Activated naive CD8-positive, alpha-beta T cell treated with anti-CD3 and anti-CD28 coated beads, Interleukin-2, amount 50 U/mL, for 24 hours (primary cell): ENCODE results near the gene ZNF205.
"Not testable (repeated sequence)": the region's sequence is repeated elsewhere in the genome, so short reads cannot be mapped to it uniquely, and the experiment has no call there.

Experiments
- ATAC-seq: fragments of 150-1000 bp; cut with Tn5 transposase; one replicate; pipeline ENCODE4 v1.10.0; 2021
- DNase-seq: peaks from one replicate; pipeline ENCODE4 v3.0.0; 2021
- H3K27ac Mint-ChIP-seq: one replicate; pipeline ENCODE4 v1.8.0; 2021; ENCODE audit warnings: mild to moderate bottlenecking, mixed read lengths
- H3K27me3 Mint-ChIP-seq: one replicate; pipeline ENCODE4 v1.8.0; 2021; ENCODE audit warnings: mixed read lengths
- H3K36me3 Mint-ChIP-seq: one replicate; pipeline ENCODE4 v1.8.0; 2021; ENCODE audit warnings: low read depth, mixed read lengths
- H3K4me1 Mint-ChIP-seq: one replicate; pipeline ENCODE4 v1.8.0; 2021; ENCODE audit warnings: mixed read lengths
- H3K4me3 Mint-ChIP-seq: one replicate; pipeline ENCODE4 v1.8.0; 2021; ENCODE audit warnings: mild to moderate bottlenecking, moderate library complexity, mixed read lengths
- H3K9me3 Mint-ChIP-seq: one replicate; pipeline ENCODE4 v1.8.0; 2021; ENCODE audit warnings: mixed read lengths

ZNF205 gene

DNA sequence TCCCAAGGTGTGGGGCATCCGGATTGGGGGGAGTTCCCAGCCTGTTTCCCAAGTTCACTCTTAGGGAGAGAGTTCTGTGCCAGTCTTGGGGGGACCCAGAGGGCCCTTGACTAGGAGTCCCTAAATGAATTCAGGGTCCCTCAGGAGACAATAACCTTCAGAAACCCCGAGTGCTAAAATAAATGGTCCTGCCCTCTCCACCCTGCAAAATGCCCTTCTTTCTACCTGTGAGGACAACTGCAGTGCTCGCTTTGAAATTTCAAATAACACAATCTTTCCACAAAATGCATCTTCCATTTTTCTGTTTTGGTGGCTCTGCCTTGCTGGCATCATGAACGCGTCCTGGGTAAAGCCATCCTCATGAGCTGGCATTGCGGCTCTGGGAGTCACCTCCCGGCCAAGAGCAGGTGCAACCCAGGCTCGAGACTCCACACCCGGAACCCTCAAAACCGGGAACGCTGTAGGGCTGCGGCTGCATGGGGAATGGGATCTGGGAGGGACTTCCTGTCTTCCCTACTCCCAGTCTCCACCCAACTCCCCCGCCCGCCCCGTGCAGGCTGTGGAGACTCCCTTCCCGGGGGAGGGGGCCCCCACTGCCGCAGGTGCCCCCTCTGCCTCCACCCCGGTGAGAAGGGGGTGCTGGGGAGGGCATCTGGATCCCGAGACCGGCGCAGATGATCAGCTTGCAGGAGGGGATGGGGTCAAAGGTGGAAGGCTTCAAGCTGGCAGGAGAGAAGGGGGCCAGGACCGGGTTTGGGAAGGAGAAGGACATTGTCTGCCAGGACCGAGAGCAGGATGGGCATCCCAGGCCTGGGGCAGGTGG is at the start of gene ZNF205:
Gene ZNF205 (plus strand): TSS at position 529 of the 823 bp plus-strand sequence. CDS start 845 bp downstream, outside the sequence.
- peaks cover 2% of the 10 kb centered on the region for H3K4me1 Mint-ChIP-seq
- DNase-seq (no peak), ATAC-seq (no peak)
- no peaks in the 10 kb centered on the region for H3K9me3 Mint-ChIP-seq
- no peak within 1 kb of the TSS for H3K4me3 Mint-ChIP-seq
- peaks cover 2% of the 10 kb centered on the region for H3K27me3 Mint-ChIP-seq
- H3K36me3 Mint-ChIP-seq = no peaks in the 10 kb centered on the region
- no peak within 1 kb of the TSS for H3K27ac Mint-ChIP-seq

DNA sequence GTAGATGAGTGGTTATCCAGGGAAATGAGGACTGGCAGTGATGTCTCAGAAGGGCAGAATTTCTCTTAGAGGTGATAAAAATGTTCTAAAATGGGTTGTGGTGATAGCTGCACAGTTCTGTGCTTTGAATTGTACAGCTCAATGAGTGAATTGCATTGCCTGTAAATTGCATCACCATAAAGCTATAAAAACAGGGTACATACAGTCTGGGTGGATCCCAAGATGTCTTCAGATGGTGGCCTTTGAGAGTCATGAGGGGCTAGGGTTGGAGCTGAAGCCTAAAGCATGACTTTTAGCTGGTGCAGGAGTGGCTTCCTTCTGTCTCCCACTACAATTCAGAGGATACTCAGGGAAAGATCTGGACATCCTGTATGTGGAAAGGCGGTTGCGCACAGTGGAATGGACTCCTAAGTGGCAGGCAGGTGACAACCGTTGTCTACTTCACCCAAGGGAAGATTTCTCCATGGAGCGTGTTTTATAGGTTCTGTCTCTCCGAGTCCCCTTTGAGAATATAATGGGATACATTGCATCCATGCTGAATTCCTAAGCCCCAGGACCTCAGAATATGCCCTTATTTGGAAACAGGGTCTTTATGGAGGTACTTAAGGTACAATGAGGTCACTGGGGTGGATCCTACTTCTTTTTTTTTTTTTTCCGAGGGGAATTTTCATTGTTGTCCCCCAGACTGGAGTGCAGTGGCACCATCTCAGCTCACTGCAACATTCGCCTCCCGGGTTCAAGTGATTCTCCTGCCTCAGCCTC is 48.6 kb upstream of the ZNF205 start:
- H3K9me3 Mint-ChIP-seq = no peaks in the 10 kb centered on the region
- H3K4me3 Mint-ChIP-seq = no peak overlapping the region

DNA sequence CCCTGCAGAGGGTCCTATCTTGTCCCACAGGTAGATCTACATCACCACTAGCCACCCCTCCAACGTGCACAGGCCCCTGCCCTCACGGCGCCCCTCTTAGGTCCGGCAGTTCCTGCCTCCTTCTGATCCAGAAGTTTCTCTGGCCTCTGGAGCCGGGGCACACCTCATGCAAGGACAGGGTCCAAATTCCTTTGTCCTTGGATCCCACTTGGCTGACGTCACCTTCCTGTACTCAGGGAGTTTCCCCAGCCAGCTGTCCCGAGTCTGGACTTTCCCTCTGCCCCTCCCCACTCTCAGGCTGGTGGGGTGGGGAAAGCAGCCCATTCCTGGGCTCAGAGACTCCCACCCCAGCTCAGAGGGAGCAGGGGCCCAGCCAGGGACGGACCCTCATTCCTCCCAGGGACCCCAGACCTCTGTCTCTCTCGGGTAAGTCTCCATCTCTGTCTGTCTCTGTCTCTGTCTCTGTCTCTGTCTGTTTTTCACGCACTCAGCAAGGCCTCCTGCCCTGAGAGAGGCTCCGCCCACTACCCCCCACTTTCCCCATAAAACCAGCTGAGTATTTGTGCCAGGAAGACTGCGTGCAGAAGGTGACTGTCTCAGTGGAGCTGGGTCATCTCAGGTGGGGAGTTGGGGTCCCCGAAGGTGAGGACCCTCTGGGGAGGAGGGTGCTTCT is 47.2 kb upstream of the ZNF205 start, which contains the start of gene IL32:
Gene IL32 (plus strand): TSS at position 572 of the 673 bp plus-strand sequence. CDS start 172 bp downstream, outside the sequence.
- Mint-ChIP-seq H3K27ac (peak within 1 kb of the TSS; percentile 100), H3K9me3 (no peaks in the 10 kb centered on the region), H3K36me3 (peaks cover 39% of the 10 kb centered on the region), H3K27me3 (no peaks in the 10 kb centered on the region), H3K4me1 (peaks cover 63% of the 10 kb centered on the region), H3K4me3 (peak within 1 kb of the TSS; percentile 100)
- DNase-seq (peak; percentile 76), ATAC-seq (peak; percentile 48)

More for the DNA sequence above, 48.6 kb upstream of the ZNF205 start:
- DNase-seq = no peak
- H3K36me3 Mint-ChIP-seq = peaks cover 29% of the 10 kb centered on the region
- H3K4me1 Mint-ChIP-seq = peaks cover 60% of the 10 kb centered on the region
- no peak for ATAC-seq
- no peaks in the 10 kb centered on the region for H3K27me3 Mint-ChIP-seq
- peak overlapping the region; percentile 100 for H3K27ac Mint-ChIP-seq

DNA sequence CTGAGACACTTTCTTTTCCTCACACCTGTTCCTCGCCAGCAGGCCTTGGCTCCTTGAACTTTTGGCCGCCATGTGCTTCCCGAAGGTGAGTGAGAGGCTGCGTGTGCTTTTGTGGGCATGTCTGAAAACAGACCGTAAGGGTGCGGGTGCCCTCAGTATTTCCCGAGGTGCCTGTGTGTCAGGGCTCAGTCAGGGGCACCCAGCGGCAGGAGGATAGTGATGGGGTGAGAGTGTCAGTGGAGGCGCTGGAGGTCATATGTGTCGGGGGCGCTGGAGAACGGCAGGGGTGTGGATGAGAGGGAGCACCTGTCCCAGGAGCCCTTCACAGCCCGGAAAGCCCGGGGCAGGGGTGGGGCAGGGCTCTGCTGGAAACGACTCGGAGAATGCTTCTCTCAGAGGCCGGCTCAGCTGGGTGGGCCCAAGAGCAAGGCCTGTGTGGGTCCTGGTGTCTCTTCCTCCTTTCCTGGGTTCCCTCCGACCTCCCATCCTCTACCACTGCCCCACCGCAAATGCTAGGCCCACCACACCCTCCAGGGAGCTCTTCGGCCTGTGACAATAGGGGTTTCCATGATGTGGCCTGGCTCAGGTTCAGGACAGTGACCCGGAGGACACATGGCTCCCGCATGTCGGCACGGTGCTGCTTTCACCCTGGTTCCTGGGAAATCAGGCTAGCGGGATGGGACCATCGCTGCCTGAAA is 46.5 kb upstream of the ZNF205 start:
- Mint-ChIP-seq H3K36me3 (peaks cover 41% of the 10 kb centered on the region), H3K4me3 (peak overlapping the region; percentile 100)

DNA sequence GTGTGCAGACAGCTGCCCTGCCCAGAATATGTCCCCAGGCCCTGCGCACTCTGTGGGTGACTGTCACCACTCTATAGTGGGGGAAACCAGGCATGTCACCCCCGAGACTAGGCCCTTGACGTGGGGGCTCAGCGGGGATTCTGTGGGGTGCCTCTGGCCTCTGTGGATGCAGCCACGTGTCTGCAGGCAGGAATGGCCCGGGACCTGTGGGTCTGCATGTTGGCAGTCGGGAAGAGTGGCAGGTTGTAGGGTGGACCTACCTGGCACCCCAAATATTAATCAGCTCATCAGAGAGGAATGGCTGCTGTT is 46.0 kb upstream of the ZNF205 start:
- Mint-ChIP-seq H3K9me3 (no peaks in the 10 kb centered on the region), H3K27me3 (no peaks in the 10 kb centered on the region), H3K4me1 (peaks cover 64% of the 10 kb centered on the region), H3K4me3 (peak overlapping the region; percentile 100), H3K27ac (peak overlapping the region; percentile 100), H3K36me3 (peaks cover 41% of the 10 kb centered on the region)
- no peak for DNase-seq
- ATAC-seq = no peak

More for the DNA sequence above, 46.5 kb upstream of the ZNF205 start:
- peak overlapping the region; percentile 100 for H3K27ac Mint-ChIP-seq
- H3K4me1 Mint-ChIP-seq = peaks cover 61% of the 10 kb centered on the region
- H3K27me3 Mint-ChIP-seq = no peaks in the 10 kb centered on the region
- peak; percentile 45 for DNase-seq
- ATAC-seq = peak; percentile 29
- no peaks in the 10 kb centered on the region for H3K9me3 Mint-ChIP-seq

DNA sequence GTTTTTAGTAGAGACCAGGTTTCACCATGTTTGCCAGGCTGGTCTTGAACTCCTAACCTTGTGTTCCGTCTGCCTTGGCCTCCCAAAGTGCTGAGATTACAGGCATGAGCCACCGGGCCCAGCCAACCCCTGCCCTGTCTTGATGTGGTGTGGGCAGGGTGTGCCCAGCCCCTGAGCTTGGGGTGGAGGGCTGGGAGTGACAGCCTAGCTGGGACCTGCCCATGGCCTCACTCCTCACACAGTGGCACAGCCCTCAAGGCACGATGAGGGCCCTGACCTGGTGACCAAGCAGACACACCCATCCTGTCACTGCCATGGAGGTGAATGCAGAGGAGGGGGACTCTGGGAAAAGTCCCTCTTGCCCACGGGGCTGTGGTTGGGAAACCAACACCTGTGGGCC is 43.9 kb upstream of the ZNF205 start:
- H3K4me1 Mint-ChIP-seq = peaks cover 62% of the 10 kb centered on the region
- peak overlapping the region; percentile 96 for H3K27ac Mint-ChIP-seq
- no peak for ATAC-seq
- H3K27me3 Mint-ChIP-seq = no peaks in the 10 kb centered on the region
- no peak for DNase-seq
- H3K4me3 Mint-ChIP-seq = peak overlapping the region; percentile 100
- no peaks in the 10 kb centered on the region for H3K9me3 Mint-ChIP-seq
- peaks cover 41% of the 10 kb centered on the region for H3K36me3 Mint-ChIP-seq

DNA sequence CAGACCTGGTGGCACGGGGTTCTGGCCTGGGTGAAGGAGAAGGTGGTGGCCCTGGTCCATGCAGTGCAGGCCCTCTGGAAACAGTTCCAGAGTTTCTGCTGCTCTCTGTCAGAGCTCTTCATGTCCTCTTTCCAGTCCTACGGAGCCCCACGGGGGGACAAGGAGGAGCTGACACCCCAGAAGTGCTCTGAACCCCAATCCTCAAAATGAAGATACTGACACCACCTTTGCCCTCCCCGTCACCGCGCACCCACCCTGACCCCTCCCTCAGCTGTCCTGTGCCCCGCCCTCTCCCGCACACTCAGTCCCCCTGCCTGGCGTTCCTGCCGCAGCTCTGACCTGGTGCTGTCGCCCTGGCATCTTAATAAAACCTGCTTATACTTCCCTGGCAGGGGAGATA is 43.2 kb upstream of the ZNF205 start:
- ATAC-seq = not testable (repeated sequence)
- peaks cover 65% of the 10 kb centered on the region for H3K4me1 Mint-ChIP-seq

DNA sequence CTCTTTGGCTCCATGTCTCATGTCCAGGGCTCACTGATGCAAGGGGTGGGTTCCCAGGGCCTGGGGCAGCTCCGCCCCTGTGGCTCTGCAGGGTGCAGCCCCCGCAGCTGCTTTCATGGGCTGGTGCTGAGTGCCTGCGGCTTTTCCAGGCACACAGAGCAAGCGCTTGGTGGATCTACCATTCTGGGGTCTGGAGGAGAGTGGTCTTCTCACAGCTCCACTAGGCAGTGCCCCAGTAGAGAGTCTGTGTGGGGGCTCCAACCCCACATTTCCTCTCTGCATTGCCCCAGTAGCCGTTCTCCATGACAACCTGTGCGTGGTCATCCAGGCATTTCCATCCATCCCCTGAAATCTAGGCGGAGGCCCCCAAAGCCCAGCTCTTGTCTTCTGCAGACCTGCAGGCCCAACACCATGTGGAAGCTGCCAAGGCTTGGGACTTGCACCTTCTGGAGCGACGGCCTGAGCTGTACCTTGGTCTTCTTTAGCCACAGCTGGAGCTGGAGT is 41.7 kb upstream of the ZNF205 start:
- Mint-ChIP-seq H3K9me3 (no peaks in the 10 kb centered on the region), H3K27ac (peak overlapping the region; percentile 76), H3K4me1 (peaks cover 67% of the 10 kb centered on the region), H3K36me3 (peaks cover 41% of the 10 kb centered on the region), H3K4me3 (peak overlapping the region; percentile 7), H3K27me3 (no peaks in the 10 kb centered on the region)
- no peak for DNase-seq
- no peak for ATAC-seq

More for the DNA sequence above, 43.2 kb upstream of the ZNF205 start:
- Mint-ChIP-seq H3K36me3 (peaks cover 43% of the 10 kb centered on the region), H3K4me3 (peak overlapping the region; percentile 25), H3K27ac (peak overlapping the region; percentile 76)
- H3K9me3 Mint-ChIP-seq, DNase-seq, H3K27me3 Mint-ChIP-seq: not testable (repeated sequence)

DNA sequence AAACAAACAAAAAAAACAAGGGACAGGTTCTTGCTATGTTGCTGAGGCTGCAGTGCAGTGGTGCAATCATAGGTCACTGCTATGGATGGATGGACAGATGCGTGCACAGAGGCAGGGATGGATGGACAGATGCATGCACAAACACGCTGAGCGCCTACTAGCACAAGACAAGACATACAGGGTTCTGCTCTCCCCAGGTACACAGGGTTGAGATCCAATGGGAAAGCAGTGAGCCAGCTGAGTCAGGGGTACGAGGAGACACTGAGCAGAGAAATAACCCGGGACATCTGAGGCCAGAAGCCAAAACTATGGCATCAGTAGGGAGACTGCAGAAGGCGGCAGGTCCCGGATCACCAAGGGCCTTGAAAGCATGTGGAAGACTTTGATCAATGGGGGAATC is 40.7 kb upstream of the ZNF205 start:
- no peak for ATAC-seq
- H3K4me1 Mint-ChIP-seq = peaks cover 76% of the 10 kb centered on the region
- no peak for DNase-seq
- peak overlapping the region; percentile 29 for H3K27ac Mint-ChIP-seq
- no peaks in the 10 kb centered on the region for H3K9me3 Mint-ChIP-seq
- H3K4me3 Mint-ChIP-seq = no peak overlapping the region
- peaks cover 33% of the 10 kb centered on the region for H3K36me3 Mint-ChIP-seq
- H3K27me3 Mint-ChIP-seq = no peaks in the 10 kb centered on the region

DNA sequence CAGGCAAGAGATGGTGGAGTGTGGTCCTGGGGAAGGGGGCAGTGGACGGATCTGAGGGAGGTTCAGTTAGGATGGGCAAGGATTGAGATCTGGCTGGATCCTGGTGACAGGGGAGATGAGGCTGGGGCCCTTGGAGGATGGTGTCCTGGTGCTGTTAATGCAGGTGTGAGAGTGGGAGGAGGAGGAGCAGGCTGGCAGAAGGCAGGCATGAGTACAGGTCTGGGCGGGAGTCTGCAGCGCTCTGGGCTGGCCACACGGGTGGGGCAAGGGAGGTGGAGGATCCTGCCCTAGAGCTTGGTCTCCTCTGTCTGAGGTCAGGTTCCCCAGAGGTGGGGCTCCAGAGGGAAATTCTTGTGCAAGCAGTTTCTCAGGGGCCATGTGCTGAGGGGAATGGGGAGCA is 40.2 kb upstream of the ZNF205 start:
- H3K9me3 Mint-ChIP-seq, H3K27ac Mint-ChIP-seq, H3K4me3 Mint-ChIP-seq, H3K27me3 Mint-ChIP-seq, DNase-seq: not testable (repeated sequence)
- Mint-ChIP-seq H3K36me3 (peaks cover 31% of the 10 kb centered on the region), H3K4me1 (peaks cover 79% of the 10 kb centered on the region)
- peak; percentile 8 for ATAC-seq

DNA sequence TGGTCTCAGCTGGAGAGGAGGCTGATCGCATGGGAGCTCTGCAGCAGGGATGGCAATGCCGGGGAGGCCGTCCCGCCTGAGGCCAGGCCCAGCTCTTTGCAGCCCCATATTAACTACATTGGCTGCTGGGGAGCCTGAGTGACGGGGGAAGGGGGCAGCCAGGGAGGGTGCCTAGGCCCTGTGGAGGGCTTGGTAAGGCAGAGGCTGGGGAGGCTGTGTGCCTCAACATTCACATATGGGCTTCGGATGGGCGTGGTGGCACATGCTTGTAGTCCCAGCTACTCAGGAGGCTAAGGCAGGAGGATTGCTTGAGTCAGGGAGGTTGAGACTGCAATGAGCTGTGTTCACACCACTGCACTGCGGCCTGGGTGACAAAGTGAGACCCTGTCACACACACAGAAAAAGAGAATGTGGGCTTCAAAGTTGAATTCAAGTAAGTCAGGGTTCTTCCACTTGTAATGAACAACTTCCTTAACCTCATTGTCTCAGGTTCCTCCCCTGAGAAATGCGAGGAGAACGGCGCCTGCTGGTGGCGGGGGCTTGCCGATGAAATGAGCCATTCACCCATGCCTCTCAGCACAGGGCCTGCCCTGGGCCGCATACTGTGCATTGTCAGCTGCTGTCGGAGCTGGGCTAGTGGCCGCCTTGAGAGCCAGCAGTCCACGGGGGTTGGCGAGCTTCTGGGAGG is 39.7 kb upstream of the ZNF205 start:
- H3K27me3 Mint-ChIP-seq, H3K4me3 Mint-ChIP-seq, H3K27ac Mint-ChIP-seq, DNase-seq, H3K9me3 Mint-ChIP-seq: not testable (repeated sequence)
- peak; percentile 17 for ATAC-seq
- Mint-ChIP-seq H3K36me3 (peaks cover 28% of the 10 kb centered on the region), H3K4me1 (peaks cover 80% of the 10 kb centered on the region)

DNA sequence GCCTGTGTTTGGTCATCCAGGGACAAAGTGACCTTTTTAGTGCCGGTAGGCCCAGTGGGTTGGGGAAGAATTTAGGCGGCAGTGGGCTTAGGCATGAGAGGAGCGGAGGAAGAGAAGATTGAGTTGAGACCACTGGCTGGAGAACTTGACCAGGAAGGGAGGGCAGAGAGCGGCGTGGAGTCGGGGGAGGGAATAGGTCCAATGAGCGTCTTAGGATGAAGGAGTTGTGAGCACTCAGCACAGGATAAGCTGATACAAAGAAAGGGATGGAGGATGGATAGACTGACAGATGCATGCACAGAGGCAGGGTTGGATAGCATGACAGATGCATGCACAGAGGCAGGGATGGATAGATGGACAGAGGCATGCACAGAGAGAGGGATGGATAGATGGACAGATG is 38.9 kb upstream of the ZNF205 start:
- ATAC-seq (no peak), DNase-seq (no peak)
- Mint-ChIP-seq H3K9me3 (peaks cover 5% of the 10 kb centered on the region), H3K27ac (peak overlapping the region; percentile 80), H3K27me3 (no peaks in the 10 kb centered on the region), H3K4me1 (peaks cover 84% of the 10 kb centered on the region), H3K4me3 (peak overlapping the region; percentile 56), H3K36me3 (peaks cover 24% of the 10 kb centered on the region)

DNA sequence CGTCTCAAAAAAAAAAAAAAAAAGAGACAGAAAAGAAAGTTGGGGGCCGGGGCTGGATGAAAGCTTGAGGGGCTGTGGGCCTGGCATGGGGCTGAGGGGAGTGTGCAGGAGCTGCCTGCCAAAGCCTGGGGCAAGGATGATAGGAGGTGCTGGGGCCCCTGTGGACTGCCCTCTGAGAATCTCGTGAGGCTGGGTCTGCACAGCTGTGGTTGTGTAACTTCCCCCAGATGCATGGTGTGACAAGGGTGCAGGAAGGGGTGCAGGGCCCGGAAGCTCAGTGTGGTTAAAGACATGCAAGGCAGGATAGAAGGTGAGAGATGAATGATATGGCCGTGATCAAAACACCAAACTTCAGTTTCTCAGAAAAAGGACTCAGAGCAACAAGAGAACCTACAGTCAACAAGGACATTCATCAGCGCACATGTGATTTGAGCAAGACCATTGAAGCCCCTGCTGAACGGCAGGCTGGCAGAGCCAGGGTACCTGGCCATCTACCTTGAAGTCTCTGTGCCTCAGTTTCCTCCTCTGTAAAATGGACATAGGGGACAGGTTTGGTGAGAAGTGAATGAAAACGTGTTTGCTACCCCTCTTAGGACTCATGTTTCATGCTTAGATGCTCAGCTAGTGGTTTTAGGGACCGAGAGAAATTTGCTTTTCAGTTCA is 37.4 kb upstream of the ZNF205 start:
- Mint-ChIP-seq H3K27me3 (no peaks in the 10 kb centered on the region), H3K9me3 (peaks cover 5% of the 10 kb centered on the region), H3K27ac (peak overlapping the region; percentile 89), H3K36me3 (peaks cover 20% of the 10 kb centered on the region), H3K4me3 (peak overlapping the region; percentile 54), H3K4me1 (peaks cover 79% of the 10 kb centered on the region)
- peak; percentile 72 for DNase-seq
- peak; percentile 88 for ATAC-seq
